Measurements from ENCODE around the gene CCDC33. TPM values are rescaled to one million over a fixed set of nuclear protein-coding genes. Genes with fewer than 3 reads are reported as not detected.

CCDC33 gene
- polyA plus RNA-seq, 1 of the 3 experiments (the other 2 are of a cell fraction) = 4.0 TPM

DNA sequence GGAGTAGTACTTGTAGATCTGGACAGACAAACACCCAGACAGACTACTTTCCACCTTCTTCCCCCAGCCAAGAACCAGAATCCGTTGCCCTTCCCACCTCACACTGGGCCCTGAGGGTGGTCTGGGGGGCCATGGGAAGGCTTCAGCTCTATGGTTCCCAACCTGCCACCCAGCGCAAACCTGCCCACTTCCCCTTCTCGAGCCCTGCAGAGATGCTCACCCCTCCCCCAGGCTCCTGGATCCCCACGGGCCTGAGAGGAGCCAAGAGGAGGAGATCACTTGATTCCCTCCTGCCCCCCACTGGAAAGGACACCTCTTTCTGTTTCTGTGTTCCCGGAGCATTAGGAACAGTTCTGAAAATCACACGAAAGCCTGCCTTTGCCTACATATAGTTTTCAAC, 42.2 kb upstream of the CCDC33 start:
- Histone ChIP-seq H3K9me3 (no peaks in the 10 kb centered on the region), H3K27ac (ENCODE audit: low read depth in 2 of 2, low read length in 1 of 2) (peak overlapping the region; percentile 78 to 89), H3K4me1 (ENCODE audit: control insufficient read depth in 1 of 2, insufficient read depth in 2 of 2, low read depth in 1 of 2, low read length in 1 of 2) (peaks cover 44 to 64% of the 10 kb centered on the region in 2 experiments), H3K9me2 (no peaks in the 10 kb centered on the region), H3K9ac (peak overlapping the region; percentile 57; the same call in 1 of the 2 replicates), H3K4me2 (peak overlapping the region; percentile 34; the same call in 1 of the 2 replicates), H3K27me3 (ENCODE audit: insufficient read depth) (no peaks in the 10 kb centered on the region), H2AFZ (ENCODE audit: low read depth) (no peak overlapping the region), H4K20me1 (ENCODE audit: insufficient read depth) (no peaks in the 10 kb centered on the region), H3K79me2 (ENCODE audit: insufficient read depth) (no peaks in the 10 kb centered on the region), H3K36me3 (replicated peaks in 1 of 2; ENCODE audit: control insufficient read depth in 1 of 2, insufficient read depth in 2 of 2, low read length in 1 of 2) (peaks cover 0 to 34% of the 10 kb centered on the region in 2 experiments), H3F3A (replicated peaks; ENCODE audit: insufficient read depth) (peaks cover 36% of the 10 kb centered on the region), H3K4me3 (ENCODE audit: low read depth in 2 of 2, low read length in 1 of 2) (no peak overlapping the region)
- no peak for DNase-seq
- WGBS (ENCODE audit: low lambda C conversion rate) = 71% methylated on average over 6 of the region's 6 CpGs
- no peak for TF ChIP-seq TEAD4 (IDR thresholded peaks at IDR 0.05; ENCODE audit: borderline replicate concordance, insufficient read depth)
- no peak for TF ChIP-seq SMC3 (IDR thresholded peaks at IDR 0.05; ENCODE audit: low read depth, low read length)
- no peak for TF ChIP-seq MAX (IDR thresholded peaks at IDR 0.05; ENCODE audit: low read depth)
- no peak for TF ChIP-seq USF1 (IDR thresholded peaks at IDR 0.05; ENCODE audit: borderline replicate concordance, low read depth)
- TF ChIP-seq FOSL2 (IDR thresholded peaks at IDR 0.05; ENCODE audit: borderline replicate concordance, low read depth) = no peak
- no peak for TF ChIP-seq REST (IDR thresholded peaks at IDR 0.05; ENCODE audit: low read depth, low read length)
- TF ChIP-seq PBX3 (IDR thresholded peaks at IDR 0.05) = no peak
- TF ChIP-seq, protein P1, sequence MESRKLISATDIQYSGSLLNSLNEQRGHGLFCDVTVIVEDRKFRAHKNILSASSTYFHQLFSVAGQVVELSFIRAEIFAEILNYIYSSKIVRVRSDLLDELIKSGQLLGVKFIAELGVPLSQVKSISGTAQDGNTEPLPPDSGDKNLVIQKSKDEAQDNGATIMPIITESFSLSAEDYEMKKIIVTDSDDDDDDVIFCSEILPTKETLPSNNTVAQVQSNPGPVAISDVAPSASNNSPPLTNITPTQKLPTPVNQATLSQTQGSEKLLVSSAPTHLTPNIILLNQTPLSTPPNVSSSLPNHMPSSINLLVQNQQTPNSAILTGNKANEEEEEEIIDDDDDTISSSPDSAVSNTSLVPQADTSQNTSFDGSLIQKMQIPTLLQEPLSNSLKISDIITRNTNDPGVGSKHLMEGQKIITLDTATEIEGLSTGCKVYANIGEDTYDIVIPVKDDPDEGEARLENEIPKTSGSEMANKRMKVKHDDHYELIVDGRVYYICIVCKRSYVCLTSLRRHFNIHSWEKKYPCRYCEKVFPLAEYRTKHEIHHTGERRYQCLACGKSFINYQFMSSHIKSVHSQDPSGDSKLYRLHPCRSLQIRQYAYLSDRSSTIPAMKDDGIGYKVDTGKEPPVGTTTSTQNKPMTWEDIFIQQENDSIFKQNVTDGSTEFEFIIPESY (IDR thresholded peaks at IDR 0.05; ENCODE audit: borderline replicate concordance, low read depth) = no peak
- TF ChIP-seq RFX5 (IDR thresholded peaks at IDR 0.05; ENCODE audit: low read length) = no peak
- TF ChIP-seq NRF1 (IDR thresholded peaks at IDR 0.05; ENCODE audit: low read depth, low read length) = no peak
- TF ChIP-seq RAD21 (IDR thresholded peaks at IDR 0.05; ENCODE audit: low read length) = no peak
- no peak for TF ChIP-seq CHD2 (IDR thresholded peaks at IDR 0.05; ENCODE audit: low read length, partially characterized antibody)
- POLR2A ChIA-PET = interaction anchor here (0.8 to 1.3 kb wide), 3 partner anchors 9 to 22 kb away, joined by 3 to 5 read pairs (median 3); partner anchors contain the start of gene STRA6
- CTCF ChIA-PET = interaction anchor here (0.7 to 10.7 kb wide), 3 partner anchors 9 to 115 kb away, joined by 3 to 85 read pairs (median 7); no protein-coding TSS in a partner anchor
